Activated CD4-positive, alpha-beta T cell treated with anti-CD3 and anti-CD28 coated beads, Interleukin-2, amount 50 U/mL, for 24 hours (primary cell): ENCODE data around the gene STAB2.

Source experiments
- DNase-seq, 2 donors: peaks; one replicate each; pipeline ENCODE4 v3.0.0-alpha.2; 2020; ENCODE audit warnings: low read depth in 1 of 2, low spot score in 1 of 2

The STAB2 gene

DNA sequence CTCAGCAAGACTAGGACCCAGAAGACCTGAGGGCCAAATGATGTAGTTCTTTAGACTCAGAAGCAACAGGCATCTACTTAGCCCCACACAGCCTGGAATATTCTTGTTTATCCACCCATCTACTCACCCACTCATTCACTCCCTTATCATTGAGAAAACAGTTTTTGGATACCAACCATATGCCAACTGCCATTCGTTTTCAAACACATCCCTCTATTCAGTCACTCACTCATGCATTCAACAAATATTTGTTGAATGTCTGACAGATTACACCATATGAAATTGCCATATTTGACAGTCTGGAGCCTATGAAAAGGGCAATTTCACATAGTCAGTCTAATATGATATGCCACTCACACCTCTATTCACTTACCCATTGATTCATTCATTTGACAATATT, 150.8 kb downstream of the STAB2 start:
- no peak for DNase-seq

DNA sequence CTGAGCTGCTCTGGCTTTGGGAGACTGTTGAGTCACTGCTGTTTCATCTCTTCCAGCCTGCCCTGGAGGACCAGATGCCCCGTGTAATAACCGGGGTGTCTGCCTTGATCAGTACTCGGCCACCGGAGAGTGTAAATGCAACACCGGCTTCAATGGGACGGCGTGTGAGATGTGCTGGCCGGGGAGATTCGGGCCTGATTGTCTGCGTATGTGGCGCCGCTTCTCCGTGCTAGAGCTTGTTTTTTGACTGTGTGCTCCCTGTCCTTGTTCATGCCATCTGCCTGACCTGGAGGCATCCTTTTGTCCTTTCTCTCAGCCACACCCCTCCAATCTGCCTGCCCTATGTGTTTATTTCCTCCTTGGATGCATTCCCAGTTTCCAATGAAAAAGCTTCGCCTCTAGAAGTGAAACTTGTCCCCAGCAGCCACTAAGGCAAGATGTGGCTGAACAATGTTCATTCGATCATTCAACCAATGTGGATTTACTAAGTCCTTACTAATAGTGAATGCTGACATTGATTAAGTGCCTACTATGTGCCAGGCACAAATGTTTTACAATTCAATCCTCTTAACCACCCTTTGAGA, 155.4 kb downstream of the STAB2 start:
- DNase-seq, result no peak

DNA sequence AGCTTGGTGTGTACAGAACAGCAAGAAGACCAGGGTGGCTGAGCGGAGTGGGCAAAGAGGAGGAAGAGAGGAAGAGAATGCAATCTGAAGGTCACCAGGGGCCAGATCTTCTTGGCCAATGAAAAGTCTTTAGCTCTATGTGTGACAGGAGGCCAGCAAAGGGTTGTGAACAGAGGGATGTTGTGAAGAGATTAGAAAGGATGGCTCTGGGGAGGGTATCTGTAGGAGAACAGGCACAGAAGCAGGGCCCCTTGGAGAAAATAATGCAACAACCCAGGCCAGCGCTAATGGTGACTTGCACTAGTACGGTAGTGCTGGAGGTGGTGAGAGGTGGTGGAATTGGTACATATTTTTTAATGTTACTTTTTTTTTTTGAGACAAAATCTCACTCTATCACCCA, 156.7 kb downstream of the STAB2 start:
- no peak for DNase-seq

DNA sequence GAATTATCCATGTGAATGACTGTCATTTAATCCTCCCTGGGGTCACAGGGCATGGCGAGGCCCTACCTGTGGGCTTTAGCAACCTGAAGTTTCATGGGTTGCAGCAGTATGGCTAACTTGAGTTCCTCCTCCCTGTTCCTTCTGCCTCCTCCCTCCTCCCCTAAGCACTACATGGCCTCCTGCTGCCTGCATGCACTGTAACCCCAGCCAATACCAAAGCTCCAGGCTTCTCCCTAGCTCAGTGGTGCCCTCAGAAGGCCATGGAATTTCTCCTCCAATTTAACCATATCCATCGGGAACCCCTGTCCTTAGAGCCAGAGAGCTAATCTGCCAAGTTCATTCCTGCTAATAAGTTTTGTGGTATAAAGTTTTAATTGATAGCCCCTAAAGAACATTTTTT, 158.9 kb downstream of the STAB2 start:
- DNase-seq, result no peak

DNA sequence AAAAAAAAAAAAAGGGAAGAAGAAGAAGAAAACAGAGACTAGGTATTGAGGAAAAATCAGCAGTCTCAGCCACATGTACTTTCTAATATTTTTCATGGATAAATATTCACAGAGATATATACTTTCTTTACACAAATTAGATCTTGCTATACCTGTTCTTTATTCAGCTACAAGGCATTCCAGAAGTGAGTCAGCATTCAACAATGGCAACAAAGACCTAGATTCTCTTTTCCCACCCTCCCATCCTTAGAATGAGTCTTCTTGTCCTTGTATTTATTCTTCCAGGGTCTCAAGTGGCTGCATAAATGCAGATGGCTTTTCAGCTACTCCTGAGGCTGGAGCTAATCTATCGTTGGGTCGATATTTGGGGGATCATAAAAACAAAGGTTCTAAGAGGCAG, 160.9 kb downstream of the STAB2 start:
- DNase-seq, result no peak

DNA sequence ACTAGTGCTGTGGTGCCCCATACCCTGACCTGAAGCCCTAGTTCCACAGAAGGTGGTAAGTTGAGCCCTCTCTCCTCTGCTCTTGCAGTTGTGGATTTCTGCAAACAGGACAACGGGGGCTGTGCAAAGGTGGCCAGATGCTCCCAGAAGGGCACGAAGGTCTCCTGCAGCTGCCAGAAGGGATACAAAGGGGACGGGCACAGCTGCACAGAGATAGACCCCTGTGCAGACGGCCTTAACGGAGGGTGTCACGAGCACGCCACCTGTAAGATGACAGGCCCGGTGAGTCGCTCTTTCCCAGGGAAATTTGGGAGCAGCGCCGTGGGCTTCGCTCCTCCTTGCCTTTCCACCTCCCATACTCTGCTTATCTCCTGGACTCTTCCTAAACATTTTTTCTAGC, 161.8 kb downstream of the STAB2 start:
- no peak for DNase-seq

DNA sequence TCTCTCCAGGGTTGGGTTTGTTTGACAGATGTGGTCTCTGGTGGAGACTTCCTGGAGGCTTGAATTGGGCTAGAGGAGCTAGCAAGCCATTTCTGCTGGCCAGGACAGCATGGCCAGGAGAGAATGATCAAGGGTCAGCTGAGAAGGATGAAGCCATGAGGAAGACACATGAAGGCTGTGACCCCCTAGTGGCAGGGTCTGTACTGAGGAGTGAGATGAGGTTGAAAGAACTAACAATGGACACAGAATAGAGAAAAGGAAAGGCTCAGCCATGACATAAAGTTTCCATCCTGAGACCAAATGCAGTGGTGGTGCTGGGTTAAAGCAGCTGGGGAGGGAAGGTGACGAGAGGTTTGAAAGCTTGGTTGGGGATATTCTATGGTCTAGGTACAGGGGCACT, 164.1 kb downstream of the STAB2 start:
- DNase-seq, result no peak

DNA sequence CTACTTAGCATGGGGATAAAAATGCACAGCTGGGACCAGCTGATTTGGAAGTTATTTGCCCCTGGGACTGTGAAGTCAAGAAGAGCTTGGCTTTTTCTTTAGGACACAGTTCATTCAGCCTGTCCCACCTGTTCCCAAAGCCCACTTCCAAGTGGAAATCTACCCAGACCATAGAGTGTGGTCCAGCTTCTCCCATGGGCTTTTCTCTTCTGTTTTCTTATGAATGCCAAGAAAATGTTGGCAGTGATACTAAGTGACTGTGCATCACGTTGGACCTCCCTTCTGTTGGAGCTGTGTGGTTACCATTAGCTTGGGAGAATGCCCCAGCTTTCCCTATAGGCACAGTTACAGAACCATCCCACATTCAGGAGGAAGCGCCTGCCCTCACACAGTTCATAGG, 164.5 kb downstream of the STAB2 start:
- no peak for DNase-seq

DNA sequence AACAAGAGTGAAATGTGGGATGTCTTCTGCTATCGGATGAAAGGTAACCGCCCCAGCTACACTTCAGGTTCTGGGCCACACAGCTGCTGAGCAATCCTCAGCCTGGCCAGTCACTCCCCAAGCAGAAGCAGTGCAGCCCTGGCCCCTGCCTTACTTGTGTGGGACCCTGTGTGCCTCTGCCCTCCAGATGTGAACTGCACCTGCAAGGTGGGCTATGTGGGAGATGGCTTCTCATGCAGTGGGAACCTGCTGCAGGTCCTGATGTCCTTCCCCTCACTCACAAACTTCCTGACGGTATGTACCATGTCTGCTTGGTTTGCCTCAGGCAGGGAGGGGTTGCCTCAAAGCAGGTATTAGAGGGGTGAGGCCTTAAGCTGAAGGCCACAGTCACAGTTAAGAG, 168.4 kb downstream of the STAB2 start:
- DNase-seq, result no peak

DNA sequence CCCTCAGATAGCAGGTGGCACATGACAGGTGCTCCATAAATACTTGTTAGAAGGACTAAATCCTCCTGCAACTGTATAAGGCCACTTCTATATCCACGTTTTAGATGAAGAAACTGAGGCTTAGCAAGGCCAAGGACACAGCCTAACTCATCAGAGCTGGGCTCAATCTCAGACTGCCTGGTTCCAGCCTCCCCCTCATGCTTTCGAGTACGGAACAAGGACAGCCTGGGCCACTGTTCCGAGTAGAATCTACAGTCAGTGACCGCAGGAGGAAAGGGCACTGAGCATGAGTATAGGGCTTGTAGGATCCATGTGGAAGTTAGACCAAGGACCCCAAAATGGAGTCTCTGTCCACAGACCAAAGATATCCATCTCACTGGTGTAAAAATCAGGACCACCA, 169.4 kb downstream of the STAB2 start:
- no peak for DNase-seq

DNA sequence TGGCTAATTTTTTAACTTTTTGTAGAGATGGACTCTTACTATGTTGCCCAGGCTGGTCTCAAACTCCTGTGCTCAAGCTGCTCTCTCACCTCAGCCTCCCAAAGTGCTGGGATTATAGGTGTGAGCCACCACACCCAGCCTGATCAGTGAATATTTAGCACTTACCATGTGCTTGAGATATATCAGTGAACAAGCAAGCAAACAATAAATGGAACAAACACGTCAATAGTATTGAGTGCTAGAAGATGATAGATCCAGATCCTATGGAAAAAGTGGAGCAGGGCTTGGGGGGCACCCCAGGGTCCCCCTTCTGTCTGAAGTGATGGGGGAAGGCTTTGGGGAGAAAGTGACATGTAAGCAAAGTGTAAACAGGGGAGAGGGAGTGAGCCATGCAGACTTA, 170.2 kb downstream of the STAB2 start:
- no peak for DNase-seq

DNA sequence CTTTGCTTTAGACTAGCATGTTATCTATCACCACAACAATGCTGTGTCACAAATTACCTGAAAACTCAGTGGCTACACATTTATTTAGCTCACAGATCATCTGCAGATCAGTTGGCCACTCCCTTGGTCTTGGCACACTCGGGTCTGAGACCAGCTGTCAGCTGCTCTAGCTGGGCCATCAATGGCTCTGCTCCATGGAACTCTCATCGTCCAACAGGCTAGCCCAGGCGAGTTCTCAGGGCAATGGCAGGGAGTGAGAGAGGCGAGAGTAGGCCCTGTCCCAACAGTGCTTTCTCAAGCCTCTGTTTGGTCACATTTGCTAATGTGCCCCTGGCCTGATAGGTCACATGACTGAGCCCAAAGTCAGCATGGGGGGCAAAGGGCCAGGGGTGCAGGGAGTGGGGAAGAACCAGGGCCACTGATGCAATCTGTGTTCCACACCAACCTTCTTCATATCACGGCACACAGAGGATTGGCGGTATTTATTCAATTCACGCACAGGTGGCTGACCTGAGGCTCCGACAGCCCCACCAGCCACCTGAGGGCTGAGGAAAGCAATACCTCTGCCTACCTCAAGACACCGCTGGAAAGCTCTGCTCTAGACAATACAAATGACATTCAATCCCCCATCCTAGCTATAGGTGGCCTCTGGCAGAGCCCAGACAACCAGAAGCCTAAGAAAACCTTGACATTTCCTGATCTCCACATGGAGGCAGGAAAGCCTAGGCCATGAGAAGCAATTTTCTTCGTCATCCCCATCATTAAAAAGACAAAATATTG, 171.4 kb downstream of the STAB2 start:
- no peak for DNase-seq

DNA sequence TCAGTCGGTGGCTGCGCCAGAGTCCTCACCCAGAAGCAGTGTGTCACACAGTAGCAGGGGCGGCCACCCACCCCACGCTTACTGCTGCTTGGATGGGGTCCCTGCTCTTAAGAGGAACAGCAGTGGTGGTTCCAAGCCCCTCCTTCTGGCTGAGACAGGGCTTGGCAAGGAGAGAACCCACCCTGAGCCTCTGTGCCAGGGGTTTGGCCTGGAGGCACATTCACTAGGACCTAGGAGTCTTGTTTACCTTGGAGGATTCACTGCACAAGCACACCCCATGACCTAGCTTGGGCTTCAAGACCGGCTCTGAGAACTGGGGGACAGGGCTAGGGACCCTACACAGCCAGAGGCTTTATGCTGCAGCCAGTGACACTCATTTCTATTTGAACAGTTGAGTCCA, 175.4 kb downstream of the STAB2 start:
- DNase-seq, result no peak

DNA sequence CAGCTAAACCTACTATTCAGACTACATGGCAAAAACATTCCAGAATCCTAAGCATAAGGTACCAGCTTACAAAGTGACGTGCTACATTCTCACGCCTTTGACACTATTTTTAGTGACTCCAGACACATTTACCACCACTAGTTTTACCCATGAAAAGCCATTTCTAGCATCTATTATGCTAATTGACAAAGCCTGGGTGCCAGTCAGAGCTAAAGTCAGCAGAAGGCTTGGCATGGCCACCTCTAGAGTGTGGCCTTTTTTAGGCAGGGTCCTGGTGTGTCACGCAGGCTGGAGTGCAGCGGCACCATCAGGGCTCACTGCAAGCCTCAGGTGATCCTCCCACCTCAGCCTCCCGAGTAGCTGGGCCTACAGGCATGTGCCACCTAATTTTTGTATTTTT, 178.2 kb downstream of the STAB2 start:
- DNase-seq, result no peak

DNA sequence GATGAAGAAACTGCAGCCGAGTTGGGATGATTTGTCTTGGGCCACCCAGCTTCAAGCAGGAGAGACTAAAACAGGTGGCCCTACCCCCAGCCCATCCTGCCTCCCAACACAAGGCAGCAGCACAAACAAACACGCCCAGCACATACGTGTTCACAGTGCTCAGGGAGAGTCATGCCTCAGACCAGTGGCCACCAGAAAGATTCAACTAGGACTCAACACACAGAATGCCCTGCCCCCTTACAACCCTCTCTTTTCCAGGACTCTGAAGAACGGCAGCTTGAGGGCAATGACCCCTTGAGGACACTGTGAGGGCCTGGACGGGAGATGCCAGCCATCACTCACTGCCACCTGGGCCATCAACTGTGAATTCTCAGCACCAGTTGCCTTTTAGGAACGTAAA, 179.0 kb downstream of the STAB2 start:
- no peak for DNase-seq

DNA sequence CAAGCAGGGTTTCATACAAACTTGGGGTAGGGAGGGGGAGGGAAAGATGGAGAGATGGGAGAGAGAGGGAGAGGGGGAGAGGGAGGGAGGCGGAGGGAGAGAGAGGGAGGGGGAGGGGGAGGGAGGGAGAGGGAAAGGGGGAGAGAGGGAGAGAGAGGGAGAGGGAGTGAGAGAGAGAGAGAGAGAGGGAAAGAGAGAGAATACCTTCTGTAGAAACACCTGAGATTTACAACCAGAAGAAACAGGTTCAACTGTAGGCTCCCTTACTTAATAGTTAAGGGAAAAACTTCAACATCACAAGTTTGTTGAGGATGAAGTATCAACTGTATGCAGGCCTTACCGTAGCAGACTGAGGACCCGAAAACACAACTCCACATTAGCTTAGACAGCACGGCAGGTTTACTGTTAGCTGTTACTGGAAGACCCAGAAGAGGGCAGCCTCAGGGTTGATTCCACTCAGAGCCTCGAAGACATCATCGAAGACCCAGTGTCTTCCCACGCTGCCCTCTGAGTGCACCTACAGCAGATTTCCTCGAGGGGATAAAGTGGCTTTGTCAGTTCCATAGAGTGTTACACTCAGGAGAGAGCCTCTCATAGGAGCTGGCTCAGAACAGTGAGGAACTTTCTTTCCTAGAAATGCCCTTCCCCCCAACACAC, 181.5 kb downstream of the STAB2 start:
- DNase-seq, result no peak

DNA sequence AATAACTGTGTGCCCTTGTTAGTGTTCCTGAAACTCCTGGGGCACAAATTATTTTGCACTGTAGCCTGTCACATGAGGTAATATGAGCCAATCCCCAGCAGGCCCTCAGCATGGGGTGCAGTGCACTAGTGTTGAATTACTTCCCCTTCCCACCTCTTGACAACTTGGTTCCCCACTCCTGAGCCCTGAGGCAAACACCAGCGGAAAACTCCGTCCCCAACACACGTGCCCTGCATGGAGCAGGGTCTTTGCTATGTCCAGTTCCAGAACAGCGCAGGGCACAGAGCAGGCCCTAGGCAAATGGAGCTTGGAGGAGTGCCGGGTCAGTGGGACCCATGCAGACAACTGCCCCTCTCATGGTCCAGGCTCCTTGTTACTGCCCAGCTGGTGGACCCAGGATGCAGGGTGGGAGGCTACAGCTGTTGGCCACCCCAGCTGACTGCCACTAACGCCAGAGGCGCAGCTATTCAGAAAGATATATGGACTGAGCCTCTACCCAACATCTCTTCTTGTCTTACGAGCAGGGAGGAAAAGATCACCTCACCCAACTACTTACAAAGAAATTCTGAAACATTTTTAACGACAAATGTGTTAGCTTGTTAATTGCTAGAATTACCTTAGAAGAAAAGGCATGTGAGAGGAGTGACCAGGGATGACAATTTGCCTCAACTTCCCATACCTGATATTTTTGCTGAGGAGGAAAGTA, 182.3 kb downstream of the STAB2 start:
- DNase-seq, result no peak

DNA sequence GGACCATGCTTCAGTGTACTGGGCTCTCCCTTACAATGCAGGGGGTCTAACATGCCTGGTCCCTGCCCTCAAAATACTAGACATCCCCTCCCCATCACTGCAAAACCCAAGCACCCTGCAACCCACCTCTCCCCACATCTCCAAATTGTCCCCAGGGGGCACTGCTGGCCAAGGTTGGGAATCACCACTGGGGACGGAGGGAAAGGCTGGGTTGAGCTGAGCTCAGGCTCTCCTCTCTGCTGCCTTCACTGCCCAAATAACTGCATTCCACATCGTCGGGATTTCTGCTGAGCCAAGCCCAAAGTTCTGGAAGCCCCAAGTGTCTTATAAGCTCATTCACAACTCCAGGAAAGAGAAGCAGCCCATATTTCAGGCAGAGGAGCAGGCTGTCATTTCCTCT, 184.4 kb downstream of the STAB2 start:
- no peak for DNase-seq

DNA sequence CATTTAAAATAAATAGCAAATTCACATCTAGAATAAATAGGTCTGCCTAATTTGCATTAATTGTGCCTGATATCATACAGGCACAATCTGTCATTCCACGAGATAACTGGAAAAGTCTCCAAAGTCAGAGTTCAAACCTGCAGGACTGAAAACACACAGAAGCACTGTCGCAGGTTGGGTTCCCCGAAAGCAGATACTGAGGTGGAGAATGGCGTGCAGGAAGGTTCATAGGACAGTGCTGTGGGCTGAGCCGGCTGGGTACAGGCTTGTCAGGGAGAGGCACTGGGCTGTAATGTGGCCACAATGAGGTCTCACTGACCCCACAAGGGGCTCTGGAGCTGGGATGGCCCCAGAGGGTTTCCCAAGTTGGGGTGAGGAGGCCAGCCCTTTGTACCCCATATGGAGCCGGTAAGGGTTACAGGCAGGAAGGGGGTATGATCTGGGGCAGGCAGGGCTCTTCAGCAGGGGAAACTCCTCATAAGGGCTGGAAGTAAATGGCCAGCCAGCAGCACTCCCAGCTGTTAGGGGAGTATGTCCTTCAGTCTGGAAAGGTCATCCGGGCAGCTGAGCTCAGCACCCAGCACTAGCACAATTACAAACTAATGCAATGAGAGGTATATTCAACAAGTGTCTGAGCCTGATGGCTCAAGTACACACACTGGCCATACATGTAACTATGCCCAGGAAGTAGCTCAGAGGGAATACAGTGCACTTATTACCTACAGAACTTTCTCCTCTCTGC, 185.5 kb downstream of the STAB2 start:
- no peak for DNase-seq

DNA sequence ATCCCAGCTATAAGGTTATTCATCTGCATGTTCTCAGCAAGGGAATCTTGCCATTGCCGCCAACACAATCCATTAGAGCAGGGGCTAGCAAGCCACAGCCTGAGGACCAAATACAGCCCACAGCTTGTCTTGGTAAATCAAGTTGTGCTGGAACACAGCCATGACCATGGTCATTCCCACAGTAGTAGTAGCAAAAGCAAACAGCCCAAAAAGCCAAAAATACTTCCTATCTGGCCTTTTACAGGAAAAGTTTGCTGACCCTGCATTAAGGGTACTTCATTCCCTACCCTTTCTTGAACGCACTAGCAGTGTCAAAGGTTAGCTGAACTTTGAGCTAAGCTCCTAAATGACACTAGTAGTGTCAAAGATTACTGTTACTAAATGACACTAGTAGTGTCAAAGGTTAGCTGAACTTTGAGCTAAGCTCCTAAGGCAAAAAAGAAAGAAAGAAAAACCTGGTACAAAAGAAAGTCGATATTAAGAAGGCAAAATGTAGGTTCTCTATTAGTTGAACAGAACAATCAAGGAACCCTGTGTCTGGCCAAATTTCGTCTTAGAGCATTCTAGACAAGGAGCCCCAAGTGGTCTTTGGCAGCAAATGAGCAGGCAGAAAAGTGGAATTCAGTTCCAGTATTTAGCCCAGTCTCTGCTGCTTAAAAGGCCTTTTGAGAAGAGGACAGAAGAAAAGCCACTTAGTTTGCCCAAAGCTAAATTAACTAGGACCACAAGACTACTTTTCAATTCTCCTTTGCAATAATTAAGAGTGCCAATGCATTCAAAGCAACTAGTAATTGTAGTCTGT, 186.2 kb downstream of the STAB2 start:
- DNase-seq, result no peak
